Omental fat pad (tissue), 4 donors: ENCODE results near the gene DDX53. TPM values are rescaled to one million over a fixed set of nuclear protein-coding genes. Genes with fewer than 3 reads are reported as not detected.

Experiments
- ATAC-seq: fragments of 150-250 bp; one replicate; pipeline ENCODE4 v1.9.1; 2016; ENCODE audit warnings: mild to moderate bottlenecking, moderate library complexity; ENCODE audit not compliant: low FRiP score
- DNase-seq: peaks from one replicate; pipeline ENCODE4 v3.0.0-alpha.2; 2019; ENCODE audit warnings: low spot score
- total RNA-seq, 4 donors: library from RNA; depleted of rRNA; stranded (reverse); fragments of >200 nt; gene quantifications; one replicate each; pipeline ENCODE4 v1.1.0, GENCODE V29; 2016
- TF ChIP-seq, protein P1 (sequence below), 3 donors: fragments of 450-650 bp; IDR thresholded peaks; one replicate each; pipeline ENCODE4 v1.5.1; 2016 to 2017; ENCODE audit warnings: antibody characterized with exemption in 3 of 3, mild to moderate bottlenecking in 3 of 3, moderate library complexity in 2 of 3

DDX53 gene
- total RNA-seq: not detected

- TF ChIP-seq, protein P1, sequence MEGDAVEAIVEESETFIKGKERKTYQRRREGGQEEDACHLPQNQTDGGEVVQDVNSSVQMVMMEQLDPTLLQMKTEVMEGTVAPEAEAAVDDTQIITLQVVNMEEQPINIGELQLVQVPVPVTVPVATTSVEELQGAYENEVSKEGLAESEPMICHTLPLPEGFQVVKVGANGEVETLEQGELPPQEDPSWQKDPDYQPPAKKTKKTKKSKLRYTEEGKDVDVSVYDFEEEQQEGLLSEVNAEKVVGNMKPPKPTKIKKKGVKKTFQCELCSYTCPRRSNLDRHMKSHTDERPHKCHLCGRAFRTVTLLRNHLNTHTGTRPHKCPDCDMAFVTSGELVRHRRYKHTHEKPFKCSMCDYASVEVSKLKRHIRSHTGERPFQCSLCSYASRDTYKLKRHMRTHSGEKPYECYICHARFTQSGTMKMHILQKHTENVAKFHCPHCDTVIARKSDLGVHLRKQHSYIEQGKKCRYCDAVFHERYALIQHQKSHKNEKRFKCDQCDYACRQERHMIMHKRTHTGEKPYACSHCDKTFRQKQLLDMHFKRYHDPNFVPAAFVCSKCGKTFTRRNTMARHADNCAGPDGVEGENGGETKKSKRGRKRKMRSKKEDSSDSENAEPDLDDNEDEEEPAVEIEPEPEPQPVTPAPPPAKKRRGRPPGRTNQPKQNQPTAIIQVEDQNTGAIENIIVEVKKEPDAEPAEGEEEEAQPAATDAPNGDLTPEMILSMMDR (IDR thresholded peaks at IDR 0.05): no peak
- DNase-seq (no peak), ATAC-seq (no peak)
Measured at GRCh38 chrX:22999696-23000223, at the start of gene DDX53. Gene DDX53, plus strand, starts transcription at chrX:22999960. Its CDS starts 98 bp downstream, at chrX:23000058.

- ATAC-seq (no peak), DNase-seq (no peak)
- TF ChIP-seq, protein P1 (IDR thresholded peaks at IDR 0.05): no peak
Measured at GRCh38 chrX:22950269-22951266, 49.2 kb upstream of the DDX53 start.

DNA sequence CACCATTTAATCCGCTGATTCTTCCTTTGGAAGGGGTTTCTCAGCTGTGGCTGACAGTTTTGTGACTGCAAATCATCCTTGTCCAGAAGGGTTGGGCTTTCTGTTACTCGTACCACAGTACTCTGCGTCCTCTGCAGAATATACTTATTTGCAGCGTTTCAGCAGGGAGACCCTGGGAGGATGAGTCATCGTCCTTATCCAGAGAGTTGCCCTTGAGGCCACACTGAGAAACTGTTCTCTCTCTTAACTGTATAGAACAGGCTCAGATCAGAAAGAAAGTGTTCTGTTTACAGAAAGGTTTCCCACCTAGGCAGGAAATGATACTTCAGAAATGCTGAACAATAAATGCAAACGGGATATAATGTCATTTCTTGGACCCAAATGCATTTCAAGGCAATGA lies 47.8 kb upstream of the DDX53 start:
- DNase-seq (no peak), ATAC-seq (no peak)
- TF ChIP-seq, protein P1 (IDR thresholded peaks at IDR 0.05): no peak

- TF ChIP-seq, protein P1 (IDR thresholded peaks at IDR 0.05): no peak
- ATAC-seq (no peak), DNase-seq (no peak)
Measured at GRCh38 chrX:22958250-22958649, 41.5 kb upstream of the DDX53 start.

DNA sequence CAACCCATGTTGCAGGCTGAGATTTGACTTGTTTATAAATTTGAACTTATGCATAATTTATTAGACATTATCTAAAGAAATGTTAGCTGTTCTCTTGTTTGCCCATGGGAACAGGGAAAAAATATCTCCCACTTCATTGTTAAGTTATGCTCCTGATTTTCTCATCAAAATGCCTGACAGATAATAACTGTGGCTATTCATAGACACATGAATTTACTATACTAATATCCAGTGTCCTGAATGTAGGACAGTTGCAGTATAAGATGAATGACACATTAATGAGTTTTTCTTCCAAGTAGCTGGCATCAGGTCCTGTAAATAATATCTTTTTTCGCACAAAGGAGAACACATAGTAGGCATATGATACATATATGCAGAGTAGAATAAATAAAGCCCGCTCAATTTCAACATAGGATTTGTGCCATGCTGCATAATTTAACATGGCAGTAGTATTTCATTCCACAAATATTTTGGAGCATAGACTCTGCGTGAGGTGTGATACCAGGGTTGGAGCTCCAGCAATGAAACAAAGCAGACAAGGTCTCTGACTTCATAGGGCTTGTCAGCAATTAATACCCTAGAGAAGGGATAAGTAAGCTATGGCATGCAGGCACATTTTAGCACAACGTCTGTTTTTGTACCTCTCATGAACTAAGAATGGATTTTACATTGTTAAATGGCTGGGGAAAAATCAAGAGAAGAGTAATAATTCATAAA lies 40.4 kb upstream of the DDX53 start:
- no peak for ATAC-seq
- TF ChIP-seq, protein P1 (IDR thresholded peaks at IDR 0.05): no peak
- no peak for DNase-seq

GRCh38 chrX:22963196-22963595 lies 36.6 kb upstream of the DDX53 start:
- TF ChIP-seq, protein P1 (IDR thresholded peaks at IDR 0.05): no peak
- no peak for DNase-seq
- no peak for ATAC-seq
